Upper lobe of left lung (tissue), 4 donors: Measurements from ENCODE around the gene CLMP.
A peak's percentile ranks its signal among the peaks of the same experiment; 100 is the strongest.

Source experiments
- EP300 ChIP-seq, 4 donors: sonication (generic); formaldehyde crosslinking; IDR thresholded peaks; one replicate each; pipeline ENCODE4 v1.5.1; 2017; ENCODE audit warnings: antibody characterized with exemption in 4 of 4, control low read depth in 2 of 4
- POLR2A ChIP-seq, 4 donors: fragments of 450-650 bp; IDR thresholded peaks; one replicate each; pipeline ENCODE4 v1.5.1; 2016 to 2017; ENCODE audit warnings: antibody characterized with exemption in 4 of 4, mild to moderate bottlenecking in 2 of 4
- POLR2AphosphoS5 ChIP-seq, 2 donors: sonication (generic); formaldehyde crosslinking; IDR thresholded peaks; one replicate each; pipeline ENCODE4 v1.5.1; 2017; ENCODE audit warnings: antibody characterized with exemption in 2 of 2
- TF ChIP-seq, protein P1 (sequence below), 6 experiments: fragments of 450-650 bp in 4 of 6; fragments of 200-600 bp in 2 of 6; sonication (generic) in 2 of 6; IDR thresholded peaks; one replicate each; pipeline ENCODE4 v1.5.1; 2016 to 2019; ENCODE audit warnings: antibody characterized with exemption in 6 of 6

DNA sequence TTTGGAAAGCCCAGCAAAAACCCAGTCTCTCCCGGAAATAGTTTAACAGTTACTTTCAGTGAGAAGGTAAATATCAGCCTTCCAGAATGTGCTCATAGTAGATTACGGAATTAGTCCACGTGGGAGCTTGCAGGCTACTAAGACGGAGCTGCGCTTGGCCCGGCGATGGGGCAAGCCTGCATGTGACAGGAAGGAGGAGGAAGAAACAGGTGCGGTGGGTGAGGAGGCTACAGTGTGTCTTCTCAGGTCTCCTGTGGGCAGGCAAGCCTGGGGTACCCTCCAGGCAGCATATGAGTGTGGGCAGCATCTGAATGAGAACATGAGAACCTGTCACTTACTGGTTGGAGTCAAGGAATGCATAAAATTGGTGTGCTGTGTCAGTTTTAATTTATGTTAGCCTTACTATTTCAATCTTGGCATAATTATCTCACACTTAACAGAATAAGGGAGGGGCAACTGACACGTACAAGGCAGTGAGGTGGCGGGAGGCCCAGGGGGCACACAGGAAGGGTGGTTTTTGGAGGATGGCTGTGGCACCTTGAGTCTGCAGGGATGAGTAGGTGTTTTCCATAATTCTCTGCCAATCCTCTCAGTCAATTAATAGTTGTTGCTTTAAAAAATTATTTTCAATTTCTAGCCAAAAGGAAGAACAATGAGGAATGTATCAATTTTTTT is 35.7 kb downstream of the CLMP start:
- TF ChIP-seq, protein P1, sequence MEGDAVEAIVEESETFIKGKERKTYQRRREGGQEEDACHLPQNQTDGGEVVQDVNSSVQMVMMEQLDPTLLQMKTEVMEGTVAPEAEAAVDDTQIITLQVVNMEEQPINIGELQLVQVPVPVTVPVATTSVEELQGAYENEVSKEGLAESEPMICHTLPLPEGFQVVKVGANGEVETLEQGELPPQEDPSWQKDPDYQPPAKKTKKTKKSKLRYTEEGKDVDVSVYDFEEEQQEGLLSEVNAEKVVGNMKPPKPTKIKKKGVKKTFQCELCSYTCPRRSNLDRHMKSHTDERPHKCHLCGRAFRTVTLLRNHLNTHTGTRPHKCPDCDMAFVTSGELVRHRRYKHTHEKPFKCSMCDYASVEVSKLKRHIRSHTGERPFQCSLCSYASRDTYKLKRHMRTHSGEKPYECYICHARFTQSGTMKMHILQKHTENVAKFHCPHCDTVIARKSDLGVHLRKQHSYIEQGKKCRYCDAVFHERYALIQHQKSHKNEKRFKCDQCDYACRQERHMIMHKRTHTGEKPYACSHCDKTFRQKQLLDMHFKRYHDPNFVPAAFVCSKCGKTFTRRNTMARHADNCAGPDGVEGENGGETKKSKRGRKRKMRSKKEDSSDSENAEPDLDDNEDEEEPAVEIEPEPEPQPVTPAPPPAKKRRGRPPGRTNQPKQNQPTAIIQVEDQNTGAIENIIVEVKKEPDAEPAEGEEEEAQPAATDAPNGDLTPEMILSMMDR (IDR thresholded peaks at IDR 0.05) = no peak
- TF ChIP-seq POLR2A (IDR thresholded peaks at IDR 0.05) (no peak), POLR2AphosphoS5 (IDR thresholded peaks at IDR 0.05) (no peak), EP300 (IDR thresholded peaks at IDR 0.05) (peak in 1 of 4 donors; percentile 67)
